Osteoblast (primary cell): ENCODE results near the gene MACROD2. TPM values are rescaled to one million over a fixed set of nuclear protein-coding genes. Genes with fewer than 3 reads are reported as not detected.

ENCODE experiments used
- DNase-seq: peaks from one replicate; pipeline ENCODE4 v3.0.0; 2011; ENCODE audit warnings: low spot score, mixed read lengths; ENCODE audit not compliant: insufficient read length; ENCODE audit errors: missing footprints
- H2AFZ ChIP-seq: 2 replicates; pipeline ENCODE4 v1.6.0; 2011; ENCODE audit warnings: mild to moderate bottlenecking, low read length
- H3K27ac ChIP-seq: 2 replicates; pipeline ENCODE4 v1.5.1; 2011; ENCODE audit warnings: mild to moderate bottlenecking, low read depth, low read length, moderate library complexity
- H3K27me3 ChIP-seq: 2 replicates; pipeline ENCODE4 v1.6.0; 2012; ENCODE audit warnings: mild to moderate bottlenecking, control low read depth, inconsistent platforms, low read length, moderate library complexity; ENCODE audit not compliant: insufficient read depth
- H3K36me3 ChIP-seq: 2 replicates; pipeline ENCODE4 v1.5.1; 2011; ENCODE audit warnings: mild to moderate bottlenecking, low read length, control low read depth, moderate library complexity; ENCODE audit not compliant: insufficient read depth
- H3K4me1 ChIP-seq: 2 replicates; pipeline ENCODE4 v1.5.1; 2011; ENCODE audit warnings: mild to moderate bottlenecking, low read length, control low read depth, moderate library complexity; ENCODE audit not compliant: insufficient read depth
- H3K4me2 ChIP-seq: 2 replicates; pipeline ENCODE4 v1.6.0; 2011; ENCODE audit warnings: mild to moderate bottlenecking, low read length; ENCODE audit not compliant: insufficient read depth
- H3K4me3 ChIP-seq: fragments of 200-600 bp; sonication (generic); 3 replicates; pipeline ENCODE4 v1.5.1; 2012; ENCODE audit warnings: mild to moderate bottlenecking, low read length, inconsistent platforms; ENCODE audit not compliant: insufficient read depth
- H3K79me2 ChIP-seq: 2 replicates; pipeline ENCODE4 v1.6.0; 2012; ENCODE audit warnings: mild to moderate bottlenecking, low read length, control low read depth, inconsistent platforms; ENCODE audit not compliant: insufficient read depth
- H3K9me3 ChIP-seq: 2 replicates; pipeline ENCODE4 v1.5.1; 2011; ENCODE audit warnings: low read depth, low read length, control low read depth
- H4K20me1 ChIP-seq: 2 replicates; pipeline ENCODE4 v1.6.0; 2012; ENCODE audit warnings: mild to moderate bottlenecking, low read length, control low read depth; ENCODE audit not compliant: insufficient read depth
- CTCF ChIP-seq: IDR thresholded peaks from 2 replicates; pipeline ENCODE4 v1.5.1; 2011; ENCODE audit warnings: mild to moderate bottlenecking, low read depth, low read length, moderate library complexity; ENCODE audit errors: extremely low read depth
- total RNA-seq: library from RNA; depleted of rRNA; stranded (reverse); fragments of >200 nt; gene quantifications from 2 replicates; pipeline ENCODE4 v1.2.3, GENCODE V29; 2012

The MACROD2 gene
- total RNA-seq, 1 donor: 4.0 TPM

GRCh38 chr20:14720251-14720650, 724.9 kb downstream of the MACROD2 start:
- TF ChIP-seq CTCF: no peak
- no peak for DNase-seq

GRCh38 chr20:14721926-14722452, 726.7 kb downstream of the MACROD2 start:
- peak; percentile 17 for DNase-seq

More at GRCh38 chr20:14720251-14720650, 724.9 kb downstream of the MACROD2 start:
- Histone ChIP-seq H3K4me2 (no peak overlapping the region), H3K4me1 (no peaks in the 10 kb centered on the region), H3K36me3 (no peaks in the 10 kb centered on the region), H3K79me2 (no peaks in the 10 kb centered on the region), H3K27me3 (no peaks in the 10 kb centered on the region), H3K9me3 (peaks cover 2% of the 10 kb centered on the region), H2AFZ (no peak overlapping the region), H3K4me3 (no peak overlapping the region), H3K27ac (no peak overlapping the region), H4K20me1 (no peaks in the 10 kb centered on the region)

GRCh38 chr20:14723614-14724013, 728.3 kb downstream of the MACROD2 start:
- Histone ChIP-seq H3K4me1 (no peaks in the 10 kb centered on the region), H3K9me3 (no peaks in the 10 kb centered on the region), H2AFZ (no peak overlapping the region), H3K79me2 (no peaks in the 10 kb centered on the region), H3K4me3 (no peak overlapping the region), H3K27ac (no peak overlapping the region), H3K27me3 (no peaks in the 10 kb centered on the region), H3K4me2 (no peak overlapping the region), H3K36me3 (no peaks in the 10 kb centered on the region), H4K20me1 (no peaks in the 10 kb centered on the region)
- no peak for DNase-seq
- TF ChIP-seq CTCF: no peak

More at GRCh38 chr20:14721926-14722452, 726.7 kb downstream of the MACROD2 start:
- H3K27ac ChIP-seq: no peak overlapping the region
- H3K79me2 ChIP-seq: no peaks in the 10 kb centered on the region
- H3K36me3 ChIP-seq: no peaks in the 10 kb centered on the region
- H3K4me3 ChIP-seq: no peak overlapping the region
- peaks cover 2% of the 10 kb centered on the region for H3K9me3 ChIP-seq
- no peaks in the 10 kb centered on the region for H3K4me1 ChIP-seq
- H3K4me2 ChIP-seq: no peak overlapping the region
- no peak for TF ChIP-seq CTCF
- H3K27me3 ChIP-seq: no peaks in the 10 kb centered on the region
- no peak overlapping the region for H2AFZ ChIP-seq
- H4K20me1 ChIP-seq: no peaks in the 10 kb centered on the region

- Histone ChIP-seq H2AFZ (no peak overlapping the region), H3K9me3 (no peaks in the 10 kb centered on the region), H3K79me2 (no peaks in the 10 kb centered on the region), H3K36me3 (no peaks in the 10 kb centered on the region), H3K27ac (no peak overlapping the region), H3K4me1 (no peaks in the 10 kb centered on the region), H3K4me2 (no peak overlapping the region), H3K4me3 (no peak overlapping the region), H3K27me3 (no peaks in the 10 kb centered on the region), H4K20me1 (no peaks in the 10 kb centered on the region)
- no peak for DNase-seq
- no peak for TF ChIP-seq CTCF
Observed at GRCh38 chr20:14724036-14724435, 728.7 kb downstream of the MACROD2 start.
